ENCODE data around the gene UST. TPM values are rescaled to one million over a fixed set of nuclear protein-coding genes. Genes with fewer than 3 reads are reported as not detected.

The UST gene
- polyA plus RNA-seq, 1 experiment, result 21.4 TPM

- DNase-seq (ENCODE audit: low read depth, low spot score), result no peak
- H3K27ac ChIP-seq (ENCODE audit: low read depth, low read length), result no peak overlapping the region
- H3K4me3 ChIP-seq (ENCODE audit: low read depth, low read length), result no peak overlapping the region
- CTCF ChIA-PET, result interaction anchor here (0.9 kb wide), 1 partner anchor 40 kb away, joined by 3 read pairs; no protein-coding TSS in a partner anchor
- TF ChIP-seq CTCF (IDR thresholded peaks at IDR 0.05; ENCODE audit: low read depth, low read length), result no peak
- no peaks in the 10 kb centered on the region for H3K27me3 ChIP-seq (ENCODE audit: control insufficient read depth, insufficient read depth, low read length)
- POLR2A ChIA-PET, result no interaction called here
- peaks cover 4% of the 10 kb centered on the region; the same call in 1 of the 2 replicates for H3K9me3 ChIP-seq (ENCODE audit: control insufficient read depth, insufficient read depth, low read length)
Measured at GRCh38 chr6:148987982-148988381, 241.2 kb downstream of the UST start.

GRCh38 chr6:148989585-148989984 lies 242.8 kb downstream of the UST start:
- H3K4me3 ChIP-seq (ENCODE audit: low read depth, low read length), result no peak overlapping the region
- no peak for DNase-seq (ENCODE audit: low read depth, low spot score)
- ChIA-PET POLR2A (no interaction called here), CTCF (interaction anchor here (0.7 to 1.4 kb wide), 2 partner anchors 39 to 528 kb away, joined by 6 to 10 read pairs; no protein-coding TSS in a partner anchor)
- peaks cover 7% of the 10 kb centered on the region for H3K9me3 ChIP-seq (ENCODE audit: control insufficient read depth, insufficient read depth, low read length)
- TF ChIP-seq CTCF (IDR thresholded peaks at IDR 0.05; ENCODE audit: low read depth, low read length), result no peak
- no peaks in the 10 kb centered on the region for H3K27me3 ChIP-seq (ENCODE audit: control insufficient read depth, insufficient read depth, low read length)
- H3K27ac ChIP-seq (ENCODE audit: low read depth, low read length), result no peak overlapping the region

- ChIA-PET POLR2A (no interaction called here), CTCF (no interaction called here)
- TF ChIP-seq CTCF (IDR thresholded peaks at IDR 0.05; ENCODE audit: low read depth, low read length), result no peak
- peaks cover 7% of the 10 kb centered on the region for H3K9me3 ChIP-seq (ENCODE audit: control insufficient read depth, insufficient read depth, low read length)
- no peak for DNase-seq (ENCODE audit: low read depth, low spot score)
- H3K4me3 ChIP-seq (ENCODE audit: low read depth, low read length), result no peak overlapping the region
- no peak overlapping the region for H3K27ac ChIP-seq (ENCODE audit: low read depth, low read length)
- H3K27me3 ChIP-seq (ENCODE audit: control insufficient read depth, insufficient read depth, low read length), result no peaks in the 10 kb centered on the region
Measured at GRCh38 chr6:148990403-148990802, 243.6 kb downstream of the UST start.

- Histone ChIP-seq H3K27me3 (ENCODE audit: control insufficient read depth, insufficient read depth, low read length) (no peaks in the 10 kb centered on the region), H3K4me3 (ENCODE audit: low read depth, low read length) (no peak overlapping the region), H3K9me3 (ENCODE audit: control insufficient read depth, insufficient read depth, low read length) (peaks cover 11% of the 10 kb centered on the region), H3K27ac (ENCODE audit: low read depth, low read length) (no peak overlapping the region)
- DNase-seq (ENCODE audit: low read depth, low spot score), result no peak
- no peak for TF ChIP-seq CTCF (IDR thresholded peaks at IDR 0.05; ENCODE audit: low read depth, low read length)
- CTCF ChIA-PET, result interaction anchor here (1.1 to 1.6 kb wide), 2 partner anchors 23 to 419 kb away, joined by 4 to 7 read pairs; no protein-coding TSS in a partner anchor
- POLR2A ChIA-PET, result no interaction called here
Measured at GRCh38 chr6:148996815-148997214, 250.0 kb downstream of the UST start.

GRCh38 chr6:148997865-148998264 lies 251.0 kb downstream of the UST start:
- ChIA-PET POLR2A (no interaction called here), CTCF (interaction anchor here (0.6 to 1.6 kb wide), 5 partner anchors 24 to 519 kb away, joined by 3 to 7 read pairs (median 3); no protein-coding TSS in a partner anchor)
- no peak for TF ChIP-seq CTCF (IDR thresholded peaks at IDR 0.05; ENCODE audit: low read depth, low read length)
- peaks cover 8% of the 10 kb centered on the region; the same call in 1 of the 2 replicates for H3K9me3 ChIP-seq (ENCODE audit: control insufficient read depth, insufficient read depth, low read length)
- no peaks in the 10 kb centered on the region for H3K27me3 ChIP-seq (ENCODE audit: control insufficient read depth, insufficient read depth, low read length)
- no peak overlapping the region for H3K4me3 ChIP-seq (ENCODE audit: low read depth, low read length)
- no peak overlapping the region for H3K27ac ChIP-seq (ENCODE audit: low read depth, low read length)
- no peak for DNase-seq (ENCODE audit: low read depth, low spot score)

All from AG04450 (cell line).